CD4-positive, alpha-beta T cell treated with Interleukin-17A for 1 hour (primary cell): ENCODE data around the gene CYP2E1.
"Not testable (repeated sequence)": the region's sequence is repeated elsewhere in the genome, so short reads cannot be mapped to it uniquely, and the experiment has no call there.

Experiments used
- DNase-seq: peaks from one replicate; pipeline ENCODE4 v3.0.0-alpha.2; 2020

CYP2E1 gene

GRCh38 chr10:133528845-133529575 is 1.8 kb downstream of the CYP2E1 start:
- no peak for DNase-seq

GRCh38 chr10:133529576-133529946 is 2.4 kb downstream of the CYP2E1 start:
- DNase-seq, result no peak

GRCh38 chr10:133530506-133530905 is 3.3 kb downstream of the CYP2E1 start:
- DNase-seq, result no peak

GRCh38 chr10:133532871-133533270 is 5.7 kb downstream of the CYP2E1 start:
- DNase-seq, result no peak

- DNase-seq, result no peak
Measured at GRCh38 chr10:133534417-133534816, 7.3 kb downstream of the CYP2E1 start.

GRCh38 chr10:133536198-133536597 is 9.0 kb downstream of the CYP2E1 start:
- no peak for DNase-seq

GRCh38 chr10:133537546-133538545 is 10.7 kb downstream of the CYP2E1 start:
- DNase-seq, result no peak

GRCh38 chr10:133541441-133541975 is 14.3 kb downstream of the CYP2E1 start:
- not testable (repeated sequence) for DNase-seq

- DNase-seq, result no peak
Measured at GRCh38 chr10:133544506-133544905, 17.3 kb downstream of the CYP2E1 start.

- no peak for DNase-seq
Measured at GRCh38 chr10:133554600-133554999, 27.4 kb downstream of the CYP2E1 start.

- DNase-seq, result no peak
Measured at GRCh38 chr10:133555521-133555920, 28.4 kb downstream of the CYP2E1 start.

GRCh38 chr10:133557381-133557780 is 30.2 kb downstream of the CYP2E1 start:
- DNase-seq, result no peak

- DNase-seq, result no peak
Measured at GRCh38 chr10:133559216-133559615, 32.1 kb downstream of the CYP2E1 start.

GRCh38 chr10:133564816-133565215 is 37.7 kb downstream of the CYP2E1 start:
- DNase-seq, result no peak

- no peak for DNase-seq
Measured at GRCh38 chr10:133565441-133566294, 38.5 kb downstream of the CYP2E1 start, which contains the start of gene SYCE1. Gene SYCE1 (minus strand): TSS chr10:133565583. CDS start chr10:133565529, 54 bp downstream.

GRCh38 chr10:133567119-133567518 is 40.0 kb downstream of the CYP2E1 start:
- no peak for DNase-seq

GRCh38 chr10:133567609-133568286 is 40.6 kb downstream of the CYP2E1 start:
- no peak for DNase-seq

GRCh38 chr10:133568287-133568614 is 41.1 kb downstream of the CYP2E1 start:
- no peak for DNase-seq

GRCh38 chr10:133568831-133569527 is 41.8 kb downstream of the CYP2E1 start:
- DNase-seq, result not testable (repeated sequence)

GRCh38 chr10:133569801-133570200 is 42.6 kb downstream of the CYP2E1 start:
- not testable (repeated sequence) for DNase-seq

- DNase-seq, result not testable (repeated sequence)
Measured at GRCh38 chr10:133572055-133572454, 44.9 kb downstream of the CYP2E1 start.
